Fibroblast of skin of left biceps (primary cell): Measurements from ENCODE around the gene RBMS3.
A peak's percentile ranks its signal among the peaks of the same experiment; 100 is the strongest.
"Not testable (repeated sequence)": the region's sequence is repeated elsewhere in the genome, so short reads cannot be mapped to it uniquely, and the experiment has no call there.

Experiments
- DNase-seq, 2 experiments: peaks; one replicate each; pipeline ENCODE4 v3.0.0-alpha.2; 2013; ENCODE audit warnings: low read depth in 2 of 2

Gene RBMS3

GRCh38 chr3:29385046-29385830, 104.4 kb downstream of the RBMS3 start:
- DNase-seq, result peak in 1 of 2 experiments; percentile 29

GRCh38 chr3:29389362-29389761, 108.5 kb downstream of the RBMS3 start:
- no peak for DNase-seq

- no peak for DNase-seq
These were observed 111.9 kb downstream of the RBMS3 start for GRCh38 chr3:29392625-29393388.

- not testable (repeated sequence) for DNase-seq
These were observed 113.1 kb downstream of the RBMS3 start for GRCh38 chr3:29393946-29394345.

- DNase-seq, result no peak
These were observed 116.5 kb downstream of the RBMS3 start for GRCh38 chr3:29397406-29397805.

GRCh38 chr3:29398787-29399186, 117.9 kb downstream of the RBMS3 start:
- no peak for DNase-seq

GRCh38 chr3:29406291-29406832, 125.5 kb downstream of the RBMS3 start:
- no peak for DNase-seq

- DNase-seq, result no peak
These were observed 127.8 kb downstream of the RBMS3 start for GRCh38 chr3:29408676-29409075.

- no peak for DNase-seq
These were observed 128.5 kb downstream of the RBMS3 start for GRCh38 chr3:29409409-29409808.

- no peak for DNase-seq
These were observed 129.3 kb downstream of the RBMS3 start for GRCh38 chr3:29410220-29410619.

- DNase-seq, result no peak
These were observed 130.0 kb downstream of the RBMS3 start for GRCh38 chr3:29410660-29411405.

- no peak for DNase-seq
These were observed 131.2 kb downstream of the RBMS3 start for GRCh38 chr3:29412110-29412509.

- DNase-seq, result no peak
These were observed 133.8 kb downstream of the RBMS3 start for GRCh38 chr3:29414468-29415224.

- no peak for DNase-seq
These were observed 134.8 kb downstream of the RBMS3 start for GRCh38 chr3:29415482-29416223.

GRCh38 chr3:29416514-29416913, 135.6 kb downstream of the RBMS3 start:
- DNase-seq, result no peak

- no peak for DNase-seq
These were observed 139.2 kb downstream of the RBMS3 start for GRCh38 chr3:29420106-29420505.

GRCh38 chr3:29426302-29427226, 145.7 kb downstream of the RBMS3 start:
- DNase-seq, result no peak

GRCh38 chr3:29427266-29428103, 146.6 kb downstream of the RBMS3 start:
- peak; percentile 72 to 75 for DNase-seq
